Peyer's patch (tissue), 4 donors: ENCODE data around the gene TMEM43.

ENCODE experiments used
- CTCF ChIP-seq, 6 experiments: fragments of 450-650 bp in 4 of 6; fragments of 200-600 bp in 2 of 6; sonication (generic) in 1 of 6; IDR thresholded peaks; one replicate each; pipeline ENCODE4 v1.5.1; 2017 to 2019; ENCODE audit warnings: antibody characterized with exemption in 6 of 6, mild to moderate bottlenecking in 3 of 6, moderate library complexity in 1 of 6
- POLR2A ChIP-seq, 2 donors: fragments of 450-650 bp; IDR thresholded peaks; one replicate each; pipeline ENCODE4 v1.5.1; 2017; ENCODE audit warnings: antibody characterized with exemption in 2 of 2, mild to moderate bottlenecking in 2 of 2, moderate library complexity in 2 of 2

- TF ChIP-seq CTCF (IDR thresholded peaks at IDR 0.05) (no peak), POLR2A (IDR thresholded peaks at IDR 0.05) (no peak)
These were observed 20.4 kb downstream of the TMEM43 start for GRCh38 chr3:14145236-14145635.
